Measurements from ENCODE around the gene CERS1. TPM values are rescaled to one million over a fixed set of nuclear protein-coding genes. Genes with fewer than 3 reads are reported as not detected.

Gene CERS1
- total and polyA plus RNA-seq, 10 of the 15 experiments (the other 5 are each of a cell fraction or from before 2014, with no cell fraction given), result 0.19 TPM; not detected in 9

- Histone ChIP-seq H4K20me1 (ENCODE audit: control insufficient read depth, insufficient read depth) (peaks cover 6% of the 10 kb centered on the region; the same call in 1 of the 2 replicates), H3K36me3 (ENCODE audit: control insufficient read depth in 2 of 2, insufficient read depth in 2 of 2, low read length in 1 of 2) (peaks cover 33 to 89% of the 10 kb centered on the region in 2 experiments), H3K27me3 (replicated peaks in 1 of 2; ENCODE audit: control insufficient read depth in 2 of 2, insufficient read depth in 2 of 2, low read length in 1 of 2) (no peaks in the 10 kb centered on the region), H3K4me3 (no peak overlapping the region), H2AFZ (ENCODE audit: control insufficient read depth, low read depth, low read length) (no peak overlapping the region), H3K27ac (ENCODE audit: control insufficient read depth, insufficient read depth) (no peak overlapping the region), H3K4me2 (ENCODE audit: control insufficient read depth, insufficient read depth) (no peak overlapping the region), H3K9ac (ENCODE audit: control insufficient read depth, insufficient read depth, low read length) (no peak overlapping the region), H3K9me3 (replicated peaks; ENCODE audit: control insufficient read depth, insufficient read depth, low read length) (no peaks in the 10 kb centered on the region), H3K4me1 (ENCODE audit: control insufficient read depth, insufficient read depth, low read length) (peaks cover 17% of the 10 kb centered on the region), H3K79me2 (ENCODE audit: control insufficient read depth, insufficient read depth, low read length) (no peaks in the 10 kb centered on the region)
- in situ Hi-C loops (cut with MboI) (loop anchor here (25.0 kb wide), 1 partner anchor 395 kb away; no protein-coding TSS in a partner anchor), intact Hi-C loops (cut with micrococcal nuclease; ENCODE audit: unreplicated experiment) (no loop called here)
- BruUV-seq (replicated peaks), result no TSS peak
- ChIA-PET POLR2A (no interaction called here), SMC1A (ENCODE audit: uncharacterized antibody, unreplicated experiment) (interaction anchor here (1.0 kb wide), 1 partner anchor 10 kb away, joined by 3 read pairs; no protein-coding TSS in a partner anchor), RAD21 (ENCODE audit: unreplicated experiment) (no interaction called here), CTCF (interaction anchor here (1.7 kb wide), 1 partner anchor 10 kb away, joined by 3 read pairs; no protein-coding TSS in a partner anchor)
- DNase-seq (ENCODE audit: low read depth, low spot score), result no peak
- no peak for TF ChIP-seq HDAC2 (IDR thresholded peaks at IDR 0.05)
- TF ChIP-seq E4F1 (IDR thresholded peaks at IDR 0.05; ENCODE audit: borderline replicate concordance, partially characterized antibody), result no peak
- TF ChIP-seq PAX8 (IDR thresholded peaks at IDR 0.05), result no peak
- no peak for TF ChIP-seq CHD4 (IDR thresholded peaks at IDR 0.05)
- no peak for TF ChIP-seq MXI1 (IDR thresholded peaks at IDR 0.05; ENCODE audit: low read depth, low read length)
- TF ChIP-seq, protein P1, sequence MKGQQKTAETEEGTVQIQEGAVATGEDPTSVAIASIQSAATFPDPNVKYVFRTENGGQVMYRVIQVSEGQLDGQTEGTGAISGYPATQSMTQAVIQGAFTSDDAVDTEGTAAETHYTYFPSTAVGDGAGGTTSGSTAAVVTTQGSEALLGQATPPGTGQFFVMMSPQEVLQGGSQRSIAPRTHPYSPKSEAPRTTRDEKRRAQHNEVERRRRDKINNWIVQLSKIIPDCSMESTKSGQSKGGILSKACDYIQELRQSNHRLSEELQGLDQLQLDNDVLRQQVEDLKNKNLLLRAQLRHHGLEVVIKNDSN (IDR thresholded peaks at IDR 0.05; ENCODE audit: borderline replicate concordance, extremely low read length, insufficient read depth, low read depth, low read length), result no peak
- no peak for ATAC-seq
- FAIRE-seq, result no peak
- WGBS (ENCODE audit: insufficient coverage, insufficient replicate concordance, low lambda C conversion rate, missing lambda C conversion rate), result 95% methylated on average over 13 of the region's 13 CpGs
Observed at GRCh38 chr19:18857223-18857622, 38.7 kb downstream of the CERS1 start.
